ENCODE results near the gene FKTN. TPM values are rescaled to one million over a fixed set of nuclear protein-coding genes. Genes with fewer than 3 reads are reported as not detected.

The FKTN gene
- total RNA-seq, 1 donor from 2014 or later, result 57.7 TPM

DNA sequence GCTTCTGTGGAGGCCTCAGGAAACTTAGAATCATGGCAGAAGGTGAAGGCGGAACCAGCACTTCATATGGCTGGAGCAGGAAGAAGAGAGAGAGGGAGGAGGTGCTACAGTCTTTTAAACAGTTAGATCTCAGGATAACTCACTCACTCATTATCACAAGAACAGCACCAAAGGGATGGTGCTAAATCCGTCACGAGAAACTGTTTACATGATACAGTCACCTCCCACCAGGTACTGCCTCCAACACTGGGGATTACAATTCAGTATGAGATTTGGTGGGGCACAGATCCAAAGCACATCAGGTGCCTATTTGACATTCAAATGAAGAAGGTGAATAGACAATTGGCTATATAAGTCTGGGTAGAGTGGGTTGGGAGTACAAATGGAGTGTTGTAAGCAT is 35.2 kb downstream of the FKTN start:
- no peaks in the 10 kb centered on the region for H3K4me1 Mint-ChIP-seq
- H3K27me3 ChIP-seq, result no peaks in the 10 kb centered on the region
- peaks cover 25% of the 10 kb centered on the region for H3K36me3 Mint-ChIP-seq
- TF ChIP-seq EZH2 (IDR thresholded peaks at IDR 0.05), result no peak
- TF ChIP-seq, protein P1, sequence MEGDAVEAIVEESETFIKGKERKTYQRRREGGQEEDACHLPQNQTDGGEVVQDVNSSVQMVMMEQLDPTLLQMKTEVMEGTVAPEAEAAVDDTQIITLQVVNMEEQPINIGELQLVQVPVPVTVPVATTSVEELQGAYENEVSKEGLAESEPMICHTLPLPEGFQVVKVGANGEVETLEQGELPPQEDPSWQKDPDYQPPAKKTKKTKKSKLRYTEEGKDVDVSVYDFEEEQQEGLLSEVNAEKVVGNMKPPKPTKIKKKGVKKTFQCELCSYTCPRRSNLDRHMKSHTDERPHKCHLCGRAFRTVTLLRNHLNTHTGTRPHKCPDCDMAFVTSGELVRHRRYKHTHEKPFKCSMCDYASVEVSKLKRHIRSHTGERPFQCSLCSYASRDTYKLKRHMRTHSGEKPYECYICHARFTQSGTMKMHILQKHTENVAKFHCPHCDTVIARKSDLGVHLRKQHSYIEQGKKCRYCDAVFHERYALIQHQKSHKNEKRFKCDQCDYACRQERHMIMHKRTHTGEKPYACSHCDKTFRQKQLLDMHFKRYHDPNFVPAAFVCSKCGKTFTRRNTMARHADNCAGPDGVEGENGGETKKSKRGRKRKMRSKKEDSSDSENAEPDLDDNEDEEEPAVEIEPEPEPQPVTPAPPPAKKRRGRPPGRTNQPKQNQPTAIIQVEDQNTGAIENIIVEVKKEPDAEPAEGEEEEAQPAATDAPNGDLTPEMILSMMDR (IDR thresholded peaks at IDR 0.05), result no peak
- TF ChIP-seq EZH2phosphoT487 (IDR thresholded peaks at IDR 0.05), result no peak
- no peak for DNase-seq (ENCODE audit: low spot score)
- peaks cover 2% of the 10 kb centered on the region for H3K27me3 Mint-ChIP-seq (ENCODE audit: insufficient read depth, low read depth)
- H3F3A ChIP-seq (ENCODE audit: low read depth), result no peaks in the 10 kb centered on the region
- peaks cover 6% of the 10 kb centered on the region for H3K9me3 ChIP-seq (ENCODE audit: low read depth)
- no peak overlapping the region for H3K9ac ChIP-seq
- no peak overlapping the region for H3K27ac ChIP-seq
- H3K9me3 Mint-ChIP-seq, result peaks cover 20% of the 10 kb centered on the region
- H3K4me3 ChIP-seq, result no peak overlapping the region
- H3K4me2 ChIP-seq, result no peak overlapping the region
- no peaks in the 10 kb centered on the region for H3K79me2 ChIP-seq (ENCODE audit: low read depth)
- no peak overlapping the region for H2AFZ ChIP-seq (replicated peaks)
- no peak overlapping the region for H3K27ac Mint-ChIP-seq
- no peak overlapping the region for H3K4me3 Mint-ChIP-seq
- H3K4me1 ChIP-seq, result no peaks in the 10 kb centered on the region
- H4K20me1 ChIP-seq (ENCODE audit: low read depth), result no peaks in the 10 kb centered on the region
- peaks cover 3% of the 10 kb centered on the region for H3K36me3 ChIP-seq

DNA sequence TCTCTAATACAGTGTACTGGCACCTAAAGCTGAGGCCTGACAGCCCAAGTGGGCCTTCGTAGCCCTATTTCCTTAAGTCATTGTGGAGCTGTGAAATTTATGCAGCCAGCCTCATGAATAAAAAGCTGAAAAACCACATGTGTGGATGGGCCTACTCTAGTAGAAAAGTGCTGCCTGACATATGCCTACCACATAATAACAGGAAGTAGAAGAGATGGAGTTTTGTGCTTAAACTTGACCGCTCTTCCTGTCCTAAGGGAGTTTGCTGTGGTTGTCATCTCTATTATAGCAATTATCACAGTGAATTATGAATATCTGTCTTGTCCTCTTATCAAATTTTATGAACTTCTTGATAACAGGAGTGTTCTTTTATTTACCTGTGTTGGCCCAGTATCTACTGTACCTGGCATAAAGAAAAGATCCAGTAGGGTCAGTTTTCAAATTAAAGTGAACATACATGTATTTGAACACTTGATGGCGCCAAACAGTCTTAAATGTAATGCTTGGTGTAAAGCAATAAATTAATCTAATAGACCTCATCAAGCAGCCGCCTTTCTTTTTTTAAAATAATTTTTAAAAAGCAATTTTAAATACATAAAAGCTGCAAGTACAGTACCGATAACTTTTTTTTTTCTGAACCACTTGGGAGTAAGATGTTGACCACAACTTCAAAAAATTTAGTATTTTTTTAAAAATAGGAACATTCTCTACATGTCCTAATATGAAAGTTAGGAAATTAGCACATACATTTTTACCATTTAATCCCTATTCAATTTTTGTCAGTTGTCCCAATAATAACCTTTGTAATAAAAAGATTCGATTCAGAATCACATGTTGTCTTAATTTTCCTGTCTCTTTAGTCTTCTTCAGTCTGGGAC is 51.0 kb downstream of the FKTN start:
- Histone ChIP-seq H3K4me3 (no peak overlapping the region), H3K27ac (no peak overlapping the region), H4K20me1 (ENCODE audit: low read depth) (no peaks in the 10 kb centered on the region), H3K9ac (no peak overlapping the region), H3K79me2 (ENCODE audit: low read depth) (no peaks in the 10 kb centered on the region), H2AFZ (replicated peaks) (no peak overlapping the region), H3K4me1 (no peaks in the 10 kb centered on the region), H3K36me3 (peaks cover 4% of the 10 kb centered on the region), H3K9me3 (ENCODE audit: low read depth) (no peaks in the 10 kb centered on the region), H3K4me2 (no peak overlapping the region), H3K27me3 (no peaks in the 10 kb centered on the region), H3F3A (ENCODE audit: low read depth) (peaks cover 12% of the 10 kb centered on the region)
- Mint-ChIP-seq H3K27ac (no peak overlapping the region), H3K36me3 (no peaks in the 10 kb centered on the region), H3K9me3 (no peaks in the 10 kb centered on the region), H3K4me3 (no peak overlapping the region), H3K27me3 (ENCODE audit: insufficient read depth, low read depth) (no peaks in the 10 kb centered on the region), H3K4me1 (peaks cover 4% of the 10 kb centered on the region)
- DNase-seq (ENCODE audit: low spot score), result peak; percentile 79
- TF ChIP-seq, protein P1 (IDR thresholded peaks at IDR 0.05), result peak; percentile 75
- TF ChIP-seq EZH2phosphoT487 (IDR thresholded peaks at IDR 0.05), result no peak

DNA sequence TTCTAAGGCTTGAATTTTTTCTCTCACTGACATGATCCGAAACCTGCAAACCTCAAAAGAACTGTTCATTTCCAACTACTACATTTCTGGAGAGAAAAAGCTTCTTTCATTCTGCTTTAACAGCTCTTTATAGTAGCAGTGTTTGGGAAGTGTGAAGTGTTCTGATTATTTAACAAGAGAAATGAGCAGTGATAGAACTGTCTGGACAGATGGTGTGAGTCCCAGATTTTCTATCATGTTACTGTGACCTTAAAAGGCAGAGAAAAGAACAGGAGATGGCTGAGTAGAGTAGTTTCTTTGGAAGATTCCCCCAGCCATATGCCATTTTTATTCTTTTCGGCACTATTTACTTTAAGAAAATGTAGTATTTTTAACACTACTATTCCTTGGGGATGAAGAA is 63.1 kb downstream of the FKTN start:
- no peak for DNase-seq (ENCODE audit: low spot score)
- no peak overlapping the region for H3K4me2 ChIP-seq
- Mint-ChIP-seq H3K36me3 (no peaks in the 10 kb centered on the region), H3K27ac (no peak overlapping the region), H3K9me3 (no peaks in the 10 kb centered on the region), H3K4me3 (no peak overlapping the region), H3K27me3 (ENCODE audit: insufficient read depth, low read depth) (no peaks in the 10 kb centered on the region), H3K4me1 (no peaks in the 10 kb centered on the region)
- no peaks in the 10 kb centered on the region for H3F3A ChIP-seq (ENCODE audit: low read depth)
- no peak overlapping the region for H3K4me3 ChIP-seq
- no peaks in the 10 kb centered on the region for H3K9me3 ChIP-seq (ENCODE audit: low read depth)
- TF ChIP-seq, protein P1 (IDR thresholded peaks at IDR 0.05), result no peak
- TF ChIP-seq EZH2 (IDR thresholded peaks at IDR 0.05) (no peak), EZH2phosphoT487 (IDR thresholded peaks at IDR 0.05) (no peak)
- no peaks in the 10 kb centered on the region for H3K4me1 ChIP-seq
- H3K9ac ChIP-seq, result no peak overlapping the region
- no peak overlapping the region for H3K27ac ChIP-seq
- H3K79me2 ChIP-seq (ENCODE audit: low read depth), result no peaks in the 10 kb centered on the region
- H4K20me1 ChIP-seq (ENCODE audit: low read depth), result no peaks in the 10 kb centered on the region
- no peak overlapping the region for H2AFZ ChIP-seq (replicated peaks)
- no peaks in the 10 kb centered on the region for H3K27me3 ChIP-seq
- H3K36me3 ChIP-seq, result no peaks in the 10 kb centered on the region
